Measurements from ENCODE around the gene RPUSD1. TPM values are rescaled to one million over a fixed set of nuclear protein-coding genes. Genes with fewer than 3 reads are reported as not detected.

Gene RPUSD1
- total RNA-seq, 1 donor from 2014 or later, result 23.0 TPM

- peaks cover 69% of the 10 kb centered on the region for H3K27me3 Mint-ChIP-seq (ENCODE audit: low read depth)
- no peak for DNase-seq (ENCODE audit: low spot score in 2 of 2, unreplicated experiment in 2 of 2)
These were observed 15.0 kb upstream of the RPUSD1 start for GRCh38 chr16:802914-803753.

DNA sequence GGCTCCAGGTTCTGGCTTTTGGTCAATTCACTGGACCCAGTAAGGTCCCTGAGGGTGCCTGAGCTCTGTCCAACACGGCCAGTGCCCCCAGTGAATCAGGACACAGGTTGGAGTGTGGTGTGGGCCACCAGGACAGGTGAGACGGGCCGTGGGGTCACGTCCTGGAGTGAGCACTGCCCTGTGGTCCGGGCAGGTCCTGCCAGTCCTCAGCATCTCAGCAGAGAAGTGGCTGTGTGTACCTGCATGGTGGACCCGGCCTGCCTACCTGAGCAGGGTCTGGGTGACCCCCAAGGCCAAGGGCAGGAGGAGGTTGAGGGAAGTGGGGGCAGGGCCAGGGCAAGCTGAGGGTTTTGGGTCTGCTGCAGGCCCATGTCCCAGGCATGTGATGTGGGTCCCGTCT lies 14.3 kb upstream of the RPUSD1 start:
- TF ChIP-seq CTCF (IDR thresholded peaks at IDR 0.05; ENCODE audit: unreplicated experiment), result no peak
- H3K36me3 Mint-ChIP-seq, result peaks cover 5% of the 10 kb centered on the region
- H3K4me3 Mint-ChIP-seq, result no peak overlapping the region
- no peak for DNase-seq (ENCODE audit: low spot score in 2 of 2, unreplicated experiment in 2 of 2)
- H3K4me1 Mint-ChIP-seq, result no peaks in the 10 kb centered on the region
- peaks cover 72% of the 10 kb centered on the region for H3K27me3 Mint-ChIP-seq (ENCODE audit: low read depth)
- no peaks in the 10 kb centered on the region for H3K9me3 Mint-ChIP-seq
- H3K27ac Mint-ChIP-seq, result no peak overlapping the region

More at GRCh38 chr16:802914-803753, 15.0 kb upstream of the RPUSD1 start:
- Mint-ChIP-seq H3K4me1 (peaks cover 4% of the 10 kb centered on the region), H3K36me3 (peaks cover 2% of the 10 kb centered on the region), H3K27ac (no peak overlapping the region), H3K4me3 (no peak overlapping the region), H3K9me3 (no peaks in the 10 kb centered on the region)
- no peak for TF ChIP-seq CTCF (IDR thresholded peaks at IDR 0.05; ENCODE audit: unreplicated experiment)

DNA sequence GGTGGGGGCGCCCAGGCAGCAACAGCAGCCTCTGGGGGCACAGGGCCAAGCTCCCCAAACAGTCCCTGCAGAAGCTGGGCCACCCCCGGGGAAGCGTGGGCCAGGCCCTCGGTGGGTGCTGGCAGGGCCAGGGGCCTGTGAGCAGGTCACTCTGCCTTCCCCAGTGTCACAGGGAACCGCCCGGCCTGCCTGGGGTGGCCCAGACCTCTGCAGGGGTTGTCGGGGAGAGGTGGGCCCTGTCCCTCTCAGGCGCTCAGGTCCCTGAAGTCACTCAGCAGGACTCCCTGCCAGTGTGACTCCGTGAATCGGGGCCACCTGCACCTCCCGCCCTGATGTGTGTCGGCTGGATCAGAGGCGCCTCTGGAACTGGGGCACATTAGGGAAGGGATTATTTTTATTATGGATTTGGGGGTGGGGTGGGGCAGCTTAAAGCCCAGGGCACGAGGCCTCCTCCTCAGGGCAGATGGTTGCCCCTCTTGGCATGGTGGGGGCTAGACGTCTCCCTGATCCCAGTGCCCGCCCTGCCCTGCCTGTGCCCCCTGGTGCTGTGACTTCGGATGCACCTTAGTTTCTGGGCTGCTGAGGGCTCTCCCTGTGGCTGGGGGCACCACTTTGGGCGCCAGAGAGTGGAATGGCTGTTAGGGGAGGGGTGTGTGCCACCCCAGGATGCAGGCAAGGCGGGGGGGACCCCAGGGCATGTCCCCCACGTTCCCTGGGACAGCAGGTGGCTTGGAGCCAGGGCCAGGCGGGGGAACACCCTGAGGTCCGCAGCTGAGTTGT lies 13.6 kb upstream of the RPUSD1 start:
- Mint-ChIP-seq H3K4me3 (no peak overlapping the region), H3K27ac (no peak overlapping the region), H3K27me3 (ENCODE audit: low read depth) (peaks cover 72% of the 10 kb centered on the region)

DNA sequence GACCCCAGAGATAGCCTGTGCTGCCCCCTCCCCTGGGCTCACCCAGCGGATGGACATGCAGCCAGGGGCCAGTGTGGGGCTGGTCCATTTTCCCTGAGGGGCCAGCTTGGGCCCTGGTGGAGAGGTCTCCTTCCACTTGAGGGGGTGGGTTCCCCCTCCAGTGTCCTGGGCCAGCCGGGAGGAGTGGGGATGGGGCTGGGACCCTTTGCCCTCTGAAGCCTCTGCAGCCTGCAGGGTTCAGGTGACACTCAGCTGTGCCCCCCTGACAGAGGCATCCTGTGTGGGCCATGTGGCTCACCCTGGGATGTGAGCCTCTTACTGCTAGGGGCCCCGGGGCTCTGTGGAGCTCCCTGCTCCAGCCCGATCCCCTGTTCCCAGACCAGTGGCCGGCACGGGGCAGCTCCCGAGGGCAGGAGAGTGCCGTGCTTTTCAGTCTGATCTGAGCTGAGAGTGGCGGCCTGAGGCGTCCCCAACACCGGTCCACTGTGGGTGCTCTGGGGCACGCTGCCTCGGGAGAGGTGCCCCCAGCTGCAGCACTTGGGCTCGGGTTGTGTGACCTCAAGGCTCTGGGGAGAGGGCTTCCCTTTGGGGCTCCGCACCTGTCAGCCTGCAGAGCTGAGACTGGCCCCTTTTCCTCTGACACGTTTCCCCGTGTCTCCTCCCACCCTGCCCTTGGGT lies 12.8 kb upstream of the RPUSD1 start:
- no peak overlapping the region for H3K4me3 Mint-ChIP-seq
- DNase-seq (ENCODE audit: low spot score in 2 of 2, unreplicated experiment in 2 of 2), result no peak
- no peak overlapping the region for H3K27ac Mint-ChIP-seq
- peaks cover 10% of the 10 kb centered on the region for H3K36me3 Mint-ChIP-seq
- no peak for TF ChIP-seq CTCF (IDR thresholded peaks at IDR 0.05; ENCODE audit: unreplicated experiment)
- no peaks in the 10 kb centered on the region for H3K4me1 Mint-ChIP-seq
- H3K27me3 Mint-ChIP-seq (ENCODE audit: low read depth), result peaks cover 72% of the 10 kb centered on the region
- no peaks in the 10 kb centered on the region for H3K9me3 Mint-ChIP-seq

More for the DNA sequence above, 13.6 kb upstream of the RPUSD1 start:
- H3K9me3 Mint-ChIP-seq, result no peaks in the 10 kb centered on the region
- H3K4me1 Mint-ChIP-seq, result no peaks in the 10 kb centered on the region
- H3K36me3 Mint-ChIP-seq, result peaks cover 7% of the 10 kb centered on the region
- no peak for TF ChIP-seq CTCF (IDR thresholded peaks at IDR 0.05; ENCODE audit: unreplicated experiment)
- DNase-seq (ENCODE audit: low spot score in 2 of 2, unreplicated experiment in 2 of 2), result no peak

- no peaks in the 10 kb centered on the region for H3K4me1 Mint-ChIP-seq
- H3K4me3 Mint-ChIP-seq, result no peak within 1 kb of the TSS
- no peak within 1 kb of the TSS for H3K27ac Mint-ChIP-seq
- H3K9me3 Mint-ChIP-seq, result no peaks in the 10 kb centered on the region
- DNase-seq (ENCODE audit: low spot score in 2 of 2, unreplicated experiment in 2 of 2), result no peak
- no peak for TF ChIP-seq CTCF (IDR thresholded peaks at IDR 0.05; ENCODE audit: unreplicated experiment)
- peaks cover 71% of the 10 kb centered on the region for H3K27me3 Mint-ChIP-seq (ENCODE audit: low read depth)
- H3K36me3 Mint-ChIP-seq, result peaks cover 12% of the 10 kb centered on the region
These were observed 12.0 kb upstream of the RPUSD1 start, which contains the start of gene GNG13 for GRCh38 chr16:799948-800833. GNG13 (minus strand) TSS chr16:800734; CDS start chr16:799077, 1,657 bp downstream.

Data from mesothelial cell of epicardium (in vitro differentiated cells).